Ectodermal cell (in vitro differentiated cells): Measurements from ENCODE around the gene NEGR1.

Source experiments
- H3K27ac ChIP-seq: 2 replicates; pipeline ENCODE4 v1.7.0; 2013; ENCODE audit warnings: mild to moderate bottlenecking, low read depth, low read length; ENCODE audit not compliant: insufficient read depth, poor library complexity, severe bottlenecking
- H3K27me3 ChIP-seq: 2 replicates; pipeline ENCODE4 v1.7.0; 2013; ENCODE audit warnings: mild to moderate bottlenecking, low read length; ENCODE audit not compliant: insufficient read depth, control insufficient read depth, poor library complexity, severe bottlenecking
- H3K36me3 ChIP-seq: one replicate; pipeline ENCODE4 v1.7.0; 2013; ENCODE audit warnings: low read length; ENCODE audit not compliant: control insufficient read depth, insufficient read depth
- H3K4me1 ChIP-seq: one replicate; pipeline ENCODE4 v1.7.0; 2013; ENCODE audit warnings: low read length; ENCODE audit not compliant: control insufficient read depth, insufficient read depth
- H3K4me3 ChIP-seq: 2 replicates; pipeline ENCODE4 v1.7.0; 2013; ENCODE audit warnings: low read depth, low read length, control low read depth; ENCODE audit not compliant: insufficient read depth
- H3K9me3 ChIP-seq: 2 replicates; pipeline ENCODE4 v1.7.0; 2013; ENCODE audit warnings: mild to moderate bottlenecking, low read length, moderate library complexity; ENCODE audit not compliant: control insufficient read depth
- WGBS, 2 experiments: methylation state at CpG; one replicate each; pipeline ENCODE4 v1.1.7; 2013; ENCODE audit warnings: missing lambda C conversion rate in 2 of 2; 5-methylcytosine and 5-hydroxymethylcytosine counted together

NEGR1 gene

DNA sequence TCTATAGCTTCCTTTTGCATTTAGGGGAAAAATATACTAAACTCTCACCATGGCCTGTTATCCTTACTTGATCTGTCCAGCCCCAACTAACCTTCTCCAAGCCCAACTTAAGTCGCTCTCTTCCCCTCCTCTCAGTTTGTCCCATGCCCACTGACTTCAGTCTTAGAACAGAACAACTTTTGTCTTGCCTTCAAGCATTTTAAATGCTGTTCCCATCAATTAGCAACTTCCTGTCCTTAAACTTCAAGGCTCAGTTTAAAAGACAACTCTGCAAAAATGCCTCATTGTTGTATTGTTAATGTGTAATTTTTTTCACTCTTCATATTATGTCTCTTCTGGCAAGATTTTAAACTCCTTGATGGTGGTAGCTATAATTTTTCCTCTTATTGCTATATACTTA, 526.9 kb downstream of the NEGR1 start:
- Histone ChIP-seq H3K9me3 (no peaks in the 10 kb centered on the region), H3K27ac (no peak overlapping the region), H3K36me3 (no peaks in the 10 kb centered on the region), H3K4me3 (no peak overlapping the region), H3K4me1 (peaks cover 5% of the 10 kb centered on the region), H3K27me3 (no peaks in the 10 kb centered on the region)
- 89 to 92% methylated on average over 1 of the region's 1 CpG for WGBS, 2 experiments

DNA sequence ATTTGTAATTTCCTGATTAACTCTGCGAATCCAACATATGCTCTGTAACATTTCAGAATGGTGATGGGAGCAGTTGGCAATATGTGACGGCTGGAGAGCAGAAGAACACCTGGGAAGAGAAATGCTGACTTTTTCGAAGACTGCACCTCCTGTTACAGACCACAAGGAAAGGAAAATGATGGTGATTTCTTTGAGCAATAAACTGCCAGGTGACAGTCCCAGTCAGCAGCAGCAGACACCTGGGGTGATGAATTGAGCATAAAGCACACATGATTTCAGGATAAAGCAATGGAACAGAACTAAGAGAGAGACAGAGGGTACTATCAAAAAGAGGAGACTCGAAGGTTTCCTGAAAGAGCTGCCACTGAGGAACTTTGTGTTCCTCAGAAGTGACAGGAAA, 528.6 kb downstream of the NEGR1 start:
- H3K4me1 ChIP-seq = peaks cover 5% of the 10 kb centered on the region
- no peak overlapping the region for H3K27ac ChIP-seq
- no peak overlapping the region for H3K4me3 ChIP-seq
- no peaks in the 10 kb centered on the region for H3K9me3 ChIP-seq
- H3K27me3 ChIP-seq = no peaks in the 10 kb centered on the region
- WGBS, 2 experiments = 93 to 94% methylated on average over 4 of the region's 4 CpGs
- H3K36me3 ChIP-seq = no peaks in the 10 kb centered on the region

DNA sequence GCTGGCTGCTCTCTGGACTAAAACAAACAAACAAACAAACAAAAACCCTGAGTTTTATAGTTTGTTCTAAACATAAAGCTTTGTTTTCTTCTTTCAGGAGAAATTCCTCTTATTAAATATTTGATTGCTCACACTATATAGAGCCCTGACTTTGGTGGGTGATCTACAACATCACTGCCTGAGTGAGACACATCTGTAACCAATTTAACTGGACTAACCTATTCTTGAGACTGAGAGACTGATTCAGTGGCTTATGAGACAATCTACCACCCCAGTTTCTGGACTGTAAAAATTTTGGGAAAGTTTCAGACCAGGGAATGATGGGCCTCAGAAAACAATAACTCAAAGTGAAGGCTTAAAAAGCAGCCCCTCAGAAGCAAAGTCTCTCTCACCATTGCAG, 537.0 kb downstream of the NEGR1 start:
- no peaks in the 10 kb centered on the region for H3K4me1 ChIP-seq

DNA sequence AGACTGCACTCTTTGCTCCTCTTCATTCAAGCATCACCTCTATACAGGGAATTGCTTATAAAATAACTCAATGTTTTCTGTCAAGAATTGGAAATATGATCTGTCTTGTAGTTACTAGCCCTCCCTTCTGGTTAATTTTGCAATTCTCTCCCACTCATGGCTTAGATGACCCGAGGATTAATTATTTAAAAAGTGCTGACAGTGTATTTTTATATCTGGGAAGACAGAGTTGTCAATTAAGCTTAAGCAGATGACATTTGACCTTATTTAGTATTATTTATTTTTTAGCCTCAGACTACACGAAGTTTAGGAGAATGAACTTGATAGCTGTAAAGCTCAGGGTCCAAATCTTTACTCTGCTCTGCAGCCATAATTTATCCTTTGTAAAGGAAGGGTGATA, 538.5 kb downstream of the NEGR1 start:
- WGBS, 2 experiments = 80 to 100% methylated on average over 1 of the region's 2 CpGs
- H3K36me3 ChIP-seq = no peaks in the 10 kb centered on the region
- H3K9me3 ChIP-seq = no peaks in the 10 kb centered on the region
- no peaks in the 10 kb centered on the region for H3K27me3 ChIP-seq
- no peak overlapping the region for H3K4me3 ChIP-seq
- no peaks in the 10 kb centered on the region for H3K4me1 ChIP-seq
- no peak overlapping the region for H3K27ac ChIP-seq

More for the DNA sequence above, 537.0 kb downstream of the NEGR1 start:
- no peak overlapping the region for H3K27ac ChIP-seq
- H3K36me3 ChIP-seq = no peaks in the 10 kb centered on the region
- H3K9me3 ChIP-seq = no peaks in the 10 kb centered on the region
- no peaks in the 10 kb centered on the region for H3K27me3 ChIP-seq
- no peak overlapping the region for H3K4me3 ChIP-seq

DNA sequence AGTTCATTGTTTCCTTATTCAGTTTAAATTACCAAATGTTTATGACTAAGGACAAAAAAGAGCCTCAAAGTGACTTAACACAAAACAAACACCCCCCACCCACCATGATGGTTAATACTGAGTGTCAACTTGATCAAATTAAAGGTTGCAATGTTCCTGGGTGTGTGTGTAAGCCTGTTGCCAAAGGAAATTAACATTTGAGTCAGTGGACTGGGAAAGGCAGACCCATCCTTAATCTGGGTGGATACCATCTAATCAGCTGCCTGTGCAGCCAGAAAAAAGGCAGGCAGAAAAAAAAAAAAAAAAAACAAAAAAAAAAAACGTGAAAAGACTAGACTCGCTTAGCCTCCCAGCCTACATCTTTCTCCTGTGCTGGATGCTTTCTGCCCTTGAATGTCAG, 543.4 kb downstream of the NEGR1 start:
- WGBS, 2 experiments = 94 to 95% methylated on average over 2 of the region's 2 CpGs

DNA sequence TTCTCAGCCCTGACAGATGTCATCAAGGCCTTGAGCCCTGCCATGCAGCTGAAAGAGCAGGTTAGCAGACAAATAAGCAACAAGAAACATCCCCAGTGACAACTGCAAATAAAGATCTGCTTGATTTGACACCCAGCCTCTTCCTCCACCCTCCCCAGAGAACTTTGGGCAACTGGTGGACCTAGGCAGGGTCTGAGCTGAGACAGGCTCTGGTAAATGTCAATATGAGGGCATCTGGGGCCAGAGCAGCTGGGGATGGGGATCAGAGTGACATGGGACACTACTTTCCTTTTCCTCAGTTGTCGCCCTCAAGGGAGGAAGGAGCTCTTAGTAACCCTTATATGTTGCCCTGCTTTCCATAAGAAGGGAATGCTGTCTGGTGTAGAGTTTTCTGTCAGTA, 544.1 kb downstream of the NEGR1 start:
- Histone ChIP-seq H3K9me3 (no peaks in the 10 kb centered on the region), H3K27ac (no peak overlapping the region), H3K4me1 (no peaks in the 10 kb centered on the region), H3K27me3 (no peaks in the 10 kb centered on the region), H3K4me3 (no peak overlapping the region), H3K36me3 (no peaks in the 10 kb centered on the region)
- WGBS, 2 experiments = 67 to 75% methylated on average over 1 of the region's 1 CpG

More for the DNA sequence above, 543.4 kb downstream of the NEGR1 start:
- H3K36me3 ChIP-seq = no peaks in the 10 kb centered on the region
- H3K4me3 ChIP-seq = no peak overlapping the region
- H3K27me3 ChIP-seq = no peaks in the 10 kb centered on the region
- H3K4me1 ChIP-seq = no peaks in the 10 kb centered on the region
- H3K9me3 ChIP-seq = no peaks in the 10 kb centered on the region
- no peak overlapping the region for H3K27ac ChIP-seq

DNA sequence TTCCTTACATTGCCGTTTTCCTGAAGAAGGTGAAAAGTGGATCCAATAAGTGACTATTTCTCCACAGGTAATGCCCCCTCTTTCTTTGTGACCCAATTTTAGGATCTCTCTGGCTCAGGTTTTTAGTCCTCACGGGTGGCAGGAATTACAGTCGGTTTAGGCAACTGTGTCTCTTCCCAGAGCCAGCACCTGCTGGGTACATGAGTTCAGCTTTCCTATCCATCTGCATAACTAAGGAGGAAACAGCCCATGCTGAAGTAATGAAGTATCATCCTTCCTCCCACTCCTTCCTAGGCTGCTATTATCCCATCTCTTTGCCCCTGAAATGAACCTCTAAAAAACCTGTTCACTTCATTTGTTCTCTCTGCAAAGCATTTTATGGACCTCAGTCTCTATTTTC, 544.6 kb downstream of the NEGR1 start:
- no peaks in the 10 kb centered on the region for H3K4me1 ChIP-seq
- no peak overlapping the region for H3K27ac ChIP-seq
- H3K4me3 ChIP-seq = no peak overlapping the region
- H3K9me3 ChIP-seq = no peaks in the 10 kb centered on the region
- no peaks in the 10 kb centered on the region for H3K27me3 ChIP-seq
- H3K36me3 ChIP-seq = no peaks in the 10 kb centered on the region
- 33 to 37% methylated on average over 3 of the region's 3 CpGs for WGBS, 2 experiments

DNA sequence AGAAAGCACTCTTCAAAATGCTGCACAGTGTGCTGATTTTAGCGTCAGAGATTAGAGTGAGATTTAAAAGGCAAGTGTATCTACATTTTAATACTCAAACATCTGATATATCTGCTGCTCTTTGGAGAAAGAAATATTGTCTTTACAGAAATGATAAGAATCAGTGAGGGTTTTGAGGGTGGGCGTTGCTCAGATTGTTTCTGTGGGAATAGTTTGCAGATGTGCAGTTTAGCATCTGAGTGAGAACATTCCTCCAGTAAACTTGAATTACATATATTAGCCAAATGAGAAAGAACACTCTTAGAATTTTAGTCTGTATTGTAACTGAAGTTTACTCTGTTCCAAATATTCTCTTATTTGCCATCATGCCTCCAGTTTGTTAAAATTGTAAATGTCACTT, 549.2 kb downstream of the NEGR1 start:
- Histone ChIP-seq H3K4me3 (no peak overlapping the region), H3K36me3 (no peaks in the 10 kb centered on the region), H3K27me3 (no peaks in the 10 kb centered on the region), H3K9me3 (no peaks in the 10 kb centered on the region), H3K27ac (no peak overlapping the region), H3K4me1 (no peaks in the 10 kb centered on the region)
- 82 to 95% methylated on average over 1 to 2 of the region's 2 CpGs for WGBS, 2 experiments

DNA sequence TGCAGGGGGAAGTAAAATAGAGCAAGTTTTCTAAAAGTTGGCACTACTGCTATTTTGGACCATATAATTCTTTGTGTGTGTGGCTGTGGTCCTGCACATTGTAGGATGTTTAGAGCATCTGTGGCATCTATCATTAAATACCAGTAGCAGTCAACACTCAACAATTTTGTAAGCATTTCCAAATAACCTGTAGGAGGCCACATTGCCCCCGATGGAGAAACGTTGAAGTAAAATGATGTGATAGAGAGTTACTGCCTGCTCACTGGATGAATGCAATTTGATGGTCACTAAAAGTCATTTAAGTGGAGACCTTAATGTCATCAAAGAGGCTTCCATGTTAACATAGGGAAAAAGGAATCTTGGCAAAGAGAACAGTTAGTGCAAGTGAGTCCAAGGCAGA, 560.8 kb downstream of the NEGR1 start:
- Histone ChIP-seq H3K4me3 (no peak overlapping the region), H3K27ac (no peak overlapping the region), H3K9me3 (no peaks in the 10 kb centered on the region), H3K36me3 (no peaks in the 10 kb centered on the region), H3K4me1 (no peaks in the 10 kb centered on the region), H3K27me3 (no peaks in the 10 kb centered on the region)
- 65 to 67% methylated on average over 2 of the region's 2 CpGs for WGBS, 2 experiments

DNA sequence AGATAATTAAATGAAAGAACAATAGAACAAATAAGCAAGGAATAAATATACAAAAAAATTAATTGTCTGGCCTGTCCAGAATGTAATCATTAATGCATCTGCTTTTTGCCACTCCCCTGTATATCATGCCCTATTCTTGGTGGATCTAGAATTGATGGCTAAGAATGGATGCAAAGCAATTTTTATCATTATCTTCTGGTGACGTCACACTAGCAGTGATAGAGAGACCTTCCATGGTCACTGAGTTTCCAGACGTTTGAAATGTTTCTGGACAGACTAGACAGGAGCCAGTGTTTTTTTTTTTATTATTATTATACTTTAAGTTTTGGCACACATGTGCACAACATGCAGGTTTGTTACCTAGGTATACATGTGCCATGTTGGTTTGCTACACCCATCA, 563.0 kb downstream of the NEGR1 start:
- Histone ChIP-seq H3K27me3 (no peaks in the 10 kb centered on the region), H3K4me1 (no peaks in the 10 kb centered on the region), H3K27ac (no peak overlapping the region), H3K9me3 (no peaks in the 10 kb centered on the region), H3K4me3 (no peak overlapping the region), H3K36me3 (no peaks in the 10 kb centered on the region)
- WGBS, 2 experiments = 93 to 94% methylated on average over 1 to 2 of the region's 2 CpGs

DNA sequence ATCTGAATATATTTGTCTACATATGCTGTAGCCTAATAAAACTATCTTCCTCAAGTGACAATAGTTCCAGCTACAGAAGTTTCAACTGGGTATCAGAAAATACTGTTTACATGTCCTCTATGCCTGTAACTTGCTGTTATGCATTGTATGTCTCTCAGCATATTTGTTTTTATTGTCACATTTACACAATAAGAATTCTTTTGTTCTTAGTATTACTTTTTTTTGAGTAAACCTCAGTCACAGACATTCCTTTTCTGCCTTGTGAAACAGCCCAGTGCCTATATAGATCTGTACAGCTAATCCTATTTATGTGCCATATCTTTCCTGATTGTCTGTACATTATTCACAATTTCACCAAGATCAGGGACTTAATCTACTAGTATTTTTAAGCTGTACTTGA, 565.2 kb downstream of the NEGR1 start:
- no peaks in the 10 kb centered on the region for H3K4me1 ChIP-seq
- H3K4me3 ChIP-seq = no peak overlapping the region
- H3K27ac ChIP-seq = no peak overlapping the region
- no peaks in the 10 kb centered on the region for H3K36me3 ChIP-seq
- no peaks in the 10 kb centered on the region for H3K9me3 ChIP-seq
- H3K27me3 ChIP-seq = no peaks in the 10 kb centered on the region
